Measurements from ENCODE around the gene ZNF597.

The ZNF597 gene

DNA sequence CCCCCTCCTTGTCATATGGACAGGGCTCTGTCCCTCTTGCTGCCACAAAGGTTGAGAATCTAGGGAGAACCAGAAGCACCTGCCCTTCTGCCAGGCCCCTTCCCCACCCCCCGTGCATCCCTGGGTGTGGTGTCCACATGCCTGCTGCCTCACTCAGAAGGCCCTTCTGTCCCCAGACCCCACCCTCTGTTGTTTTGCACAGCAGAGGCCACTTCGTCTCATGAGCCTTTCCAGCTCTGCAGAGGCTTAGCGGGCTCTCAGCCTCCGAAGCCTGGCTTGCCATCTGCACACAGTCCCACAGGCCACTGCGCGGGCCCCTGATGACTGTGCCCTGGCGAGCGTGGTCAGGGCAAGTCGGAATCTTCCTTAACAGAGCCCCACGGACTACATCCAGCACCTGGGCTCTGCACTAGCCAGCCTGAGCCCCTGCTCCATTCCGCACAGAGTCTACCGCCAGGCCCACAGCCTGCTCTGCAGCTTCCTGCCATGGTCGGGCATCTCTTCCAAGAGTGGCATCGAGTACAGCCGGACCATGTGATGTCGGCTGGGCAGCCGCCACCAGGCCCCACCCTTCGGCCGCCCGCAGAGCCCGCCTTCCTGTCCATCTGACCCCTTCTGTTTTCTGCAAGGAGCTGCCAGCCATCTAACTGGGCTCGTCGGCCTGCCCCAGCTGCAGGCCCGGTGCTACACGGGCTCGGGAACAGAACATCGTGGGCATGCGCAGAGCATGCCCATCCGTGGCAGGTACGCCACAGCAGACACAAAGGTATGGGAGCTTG lies 41.2 kb upstream of the ZNF597 start:
- Histone ChIP-seq H3K9me3 (no peaks in the 10 kb centered on the region), H3K36me3 (peaks cover 86% of the 10 kb centered on the region), H3K4me1 (ENCODE audit: control insufficient read depth in 1 of 2, insufficient read depth in 1 of 2, low read depth in 1 of 2, low read length in 1 of 2) (no peaks in the 10 kb centered on the region), H3K27ac (no peak overlapping the region), H3K4me3 (ENCODE audit: low read depth in 1 of 2, low read length in 1 of 2) (no peak overlapping the region), H3K27me3 (no peaks in the 10 kb centered on the region)
- TF ChIP-seq, protein P1, sequence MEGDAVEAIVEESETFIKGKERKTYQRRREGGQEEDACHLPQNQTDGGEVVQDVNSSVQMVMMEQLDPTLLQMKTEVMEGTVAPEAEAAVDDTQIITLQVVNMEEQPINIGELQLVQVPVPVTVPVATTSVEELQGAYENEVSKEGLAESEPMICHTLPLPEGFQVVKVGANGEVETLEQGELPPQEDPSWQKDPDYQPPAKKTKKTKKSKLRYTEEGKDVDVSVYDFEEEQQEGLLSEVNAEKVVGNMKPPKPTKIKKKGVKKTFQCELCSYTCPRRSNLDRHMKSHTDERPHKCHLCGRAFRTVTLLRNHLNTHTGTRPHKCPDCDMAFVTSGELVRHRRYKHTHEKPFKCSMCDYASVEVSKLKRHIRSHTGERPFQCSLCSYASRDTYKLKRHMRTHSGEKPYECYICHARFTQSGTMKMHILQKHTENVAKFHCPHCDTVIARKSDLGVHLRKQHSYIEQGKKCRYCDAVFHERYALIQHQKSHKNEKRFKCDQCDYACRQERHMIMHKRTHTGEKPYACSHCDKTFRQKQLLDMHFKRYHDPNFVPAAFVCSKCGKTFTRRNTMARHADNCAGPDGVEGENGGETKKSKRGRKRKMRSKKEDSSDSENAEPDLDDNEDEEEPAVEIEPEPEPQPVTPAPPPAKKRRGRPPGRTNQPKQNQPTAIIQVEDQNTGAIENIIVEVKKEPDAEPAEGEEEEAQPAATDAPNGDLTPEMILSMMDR (IDR thresholded peaks at IDR 0.05): no peak

DNA sequence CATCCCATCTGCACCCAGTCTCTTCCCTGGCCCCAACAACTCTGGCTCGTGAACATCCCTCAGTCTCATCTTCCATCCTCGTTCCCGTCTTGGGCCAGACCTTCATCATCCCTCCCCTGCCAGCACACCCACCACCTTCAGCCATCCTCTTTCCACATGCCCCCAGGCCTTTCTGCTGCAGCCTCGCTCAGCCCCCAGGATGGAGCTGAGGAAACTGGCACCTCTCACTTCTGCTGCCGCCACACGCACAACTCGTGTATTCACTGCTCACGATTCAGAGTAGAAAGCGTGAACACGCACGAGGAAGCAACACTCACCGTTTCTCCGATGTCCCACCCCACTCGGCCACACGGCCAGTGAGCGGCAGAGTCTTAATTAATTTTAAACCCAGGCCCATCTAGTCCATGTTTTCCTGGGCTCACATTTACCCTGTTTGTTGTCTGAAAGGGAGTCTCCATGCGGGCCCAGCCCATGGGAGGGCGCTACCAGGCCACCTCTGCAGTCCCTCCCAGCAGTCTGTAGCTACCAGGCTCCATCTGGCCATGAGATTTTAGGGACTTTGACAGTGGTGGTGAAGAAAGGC lies 39.4 kb upstream of the ZNF597 start:
- H3K36me3 ChIP-seq: peaks cover 97% of the 10 kb centered on the region
- TF ChIP-seq, protein P1 (IDR thresholded peaks at IDR 0.05): no peak
- no peaks in the 10 kb centered on the region for H3K9me3 ChIP-seq
- no peaks in the 10 kb centered on the region for H3K27me3 ChIP-seq
- H3K4me3 ChIP-seq (ENCODE audit: low read depth in 1 of 2, low read length in 1 of 2): no peak overlapping the region
- H3K4me1 ChIP-seq (ENCODE audit: control insufficient read depth in 1 of 2, insufficient read depth in 1 of 2, low read depth in 1 of 2, low read length in 1 of 2): no peaks in the 10 kb centered on the region
- H3K27ac ChIP-seq: no peak overlapping the region

DNA sequence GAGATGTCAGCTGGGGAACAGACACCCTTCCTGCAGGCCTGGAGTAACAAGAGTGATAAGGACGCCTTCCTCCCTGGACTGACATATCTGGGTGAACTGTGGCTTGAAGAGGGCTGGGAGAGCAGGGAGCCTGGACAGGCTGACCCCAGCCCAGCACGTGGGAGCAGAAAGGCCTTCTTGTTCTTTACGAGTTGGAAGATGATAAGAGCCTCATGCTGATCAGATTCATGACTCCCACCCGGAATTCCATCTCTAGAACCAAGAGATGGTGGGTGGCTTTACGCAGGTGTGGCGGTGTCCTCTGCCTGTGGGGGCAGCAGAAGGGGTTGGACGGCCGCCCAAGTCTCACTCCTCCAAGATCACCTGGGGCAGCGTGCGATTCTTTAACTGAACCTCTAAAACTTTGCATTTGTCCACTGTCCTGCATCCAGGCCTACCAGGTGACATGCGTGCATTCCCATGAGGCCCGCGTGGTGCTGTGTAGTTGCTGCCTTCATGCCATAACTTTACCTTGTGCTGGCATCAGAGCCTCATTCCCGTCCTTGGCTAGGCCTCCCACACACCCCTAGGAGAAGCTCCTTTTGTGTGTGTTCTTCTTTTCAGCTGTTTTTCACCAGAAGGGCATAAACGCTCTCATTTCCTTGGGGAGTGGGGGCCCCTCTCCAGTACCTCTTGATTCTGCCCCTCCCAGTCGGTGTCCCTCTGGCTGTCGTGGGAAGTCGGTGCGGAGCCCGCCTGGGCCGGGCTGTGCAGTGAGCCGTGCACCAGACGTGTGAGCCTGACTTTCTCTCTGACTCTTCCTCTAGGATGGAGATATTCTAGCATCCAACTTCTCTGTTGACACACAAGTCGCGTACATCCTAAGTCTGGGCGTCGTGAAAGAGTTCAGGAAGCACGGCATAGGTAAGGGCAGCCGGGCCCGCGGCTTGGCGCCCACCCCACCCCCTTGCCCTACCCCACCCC lies 38.7 kb upstream of the ZNF597 start:
- H3K27me3 ChIP-seq: no peaks in the 10 kb centered on the region
- no peak overlapping the region for H3K4me3 ChIP-seq (ENCODE audit: low read depth in 1 of 2, low read length in 1 of 2)
- H3K27ac ChIP-seq: no peak overlapping the region
- H3K4me1 ChIP-seq (ENCODE audit: control insufficient read depth in 1 of 2, insufficient read depth in 1 of 2, low read depth in 1 of 2, low read length in 1 of 2): no peaks in the 10 kb centered on the region
- TF ChIP-seq, protein P1 (IDR thresholded peaks at IDR 0.05): no peak
- no peaks in the 10 kb centered on the region for H3K9me3 ChIP-seq
- peaks cover 90% of the 10 kb centered on the region for H3K36me3 ChIP-seq

DNA sequence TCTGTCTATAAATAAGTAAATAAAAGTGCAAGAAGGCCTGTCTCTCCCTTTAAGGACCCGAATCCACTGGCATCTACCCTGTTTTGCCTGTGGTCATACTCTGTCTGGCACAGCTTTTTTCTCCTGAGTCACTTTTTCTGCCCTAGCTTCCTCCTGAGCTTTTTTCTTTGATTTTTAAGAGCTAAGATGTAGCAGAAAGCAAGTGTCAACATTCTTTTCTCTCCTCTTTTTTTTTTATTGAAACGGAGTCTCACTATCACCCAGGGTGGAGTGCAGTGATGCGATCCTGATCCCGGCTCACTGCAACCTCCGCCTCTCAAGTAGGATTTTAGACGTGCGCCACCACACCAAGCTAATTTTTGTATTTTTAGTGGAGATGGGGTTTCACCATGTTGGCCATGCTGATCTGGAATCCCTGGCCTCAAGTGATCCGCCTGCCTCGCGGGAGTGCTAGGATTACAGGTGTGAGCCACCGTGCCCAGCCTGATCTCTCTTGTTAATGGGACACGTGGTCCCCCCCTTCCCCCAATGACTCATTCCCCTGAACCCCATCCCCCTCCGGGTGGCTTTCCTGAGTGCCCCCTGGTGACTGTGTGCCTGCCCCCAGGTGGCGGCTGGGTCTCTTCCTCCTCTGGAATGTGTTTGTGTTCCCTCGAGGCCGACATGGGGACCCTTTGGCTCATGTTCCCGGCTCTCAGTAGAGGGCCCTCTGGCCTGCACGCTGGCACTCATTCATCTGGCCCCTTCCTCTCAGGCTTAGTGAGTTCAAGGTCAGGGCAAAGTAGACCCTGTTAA lies 37.8 kb upstream of the ZNF597 start:
- Histone ChIP-seq H3K27me3 (no peaks in the 10 kb centered on the region), H3K27ac (no peak overlapping the region), H3K9me3 (no peaks in the 10 kb centered on the region), H3K4me1 (ENCODE audit: control insufficient read depth in 1 of 2, insufficient read depth in 1 of 2, low read depth in 1 of 2, low read length in 1 of 2) (no peaks in the 10 kb centered on the region), H3K36me3 (peaks cover 86% of the 10 kb centered on the region), H3K4me3 (ENCODE audit: low read depth in 1 of 2, low read length in 1 of 2) (no peak overlapping the region)
- TF ChIP-seq, protein P1 (IDR thresholded peaks at IDR 0.05): no peak

DNA sequence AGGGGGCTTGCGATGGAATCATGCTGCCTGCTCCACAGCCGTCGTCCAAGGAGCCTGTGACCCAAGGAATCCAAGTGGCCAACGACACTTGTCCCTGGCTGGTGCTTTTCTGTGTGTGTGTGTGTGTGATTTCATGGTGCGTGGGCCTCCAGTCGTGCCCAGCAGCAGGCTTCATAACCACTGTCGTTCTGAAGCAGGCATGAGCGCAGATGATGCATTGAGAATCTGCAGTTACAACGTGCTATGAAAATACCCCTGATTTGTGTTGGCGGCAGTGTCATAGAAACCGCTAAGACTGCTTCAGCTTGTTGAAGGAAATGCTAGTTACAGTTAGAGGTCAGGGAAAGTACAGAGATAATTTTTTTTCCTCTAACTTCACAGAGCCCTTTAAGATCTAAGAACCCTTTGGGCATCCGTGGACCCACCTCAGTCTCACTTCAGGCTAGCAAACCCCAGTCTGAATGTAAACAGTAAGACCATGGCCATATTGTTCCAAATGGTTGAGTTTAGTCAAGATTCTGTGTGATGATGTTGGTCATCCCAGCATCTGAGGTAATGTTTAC lies 36.4 kb upstream of the ZNF597 start:
- Histone ChIP-seq H3K4me3 (ENCODE audit: low read depth in 1 of 2, low read length in 1 of 2) (no peak overlapping the region), H3K27ac (no peak overlapping the region), H3K4me1 (ENCODE audit: control insufficient read depth in 1 of 2, insufficient read depth in 1 of 2, low read depth in 1 of 2, low read length in 1 of 2) (no peaks in the 10 kb centered on the region), H3K36me3 (peaks cover 75% of the 10 kb centered on the region), H3K9me3 (no peaks in the 10 kb centered on the region), H3K27me3 (no peaks in the 10 kb centered on the region)
- TF ChIP-seq, protein P1 (IDR thresholded peaks at IDR 0.05): no peak

Data from neutrophil (primary cell).